Tongue (tissue), 2 donors: Measurements from ENCODE around the gene BCCIP. TPM values are rescaled to one million over a fixed set of nuclear protein-coding genes. Genes with fewer than 3 reads are reported as not detected.

Experiments
- DNase-seq: peaks from one replicate; pipeline ENCODE4 v3.0.0-alpha.2; 2015
- total RNA-seq: library from RNA; depleted of rRNA; stranded (reverse); fragments of >200 nt; gene quantifications from one replicate; pipeline ENCODE4 v1.2.3, GENCODE V29; 2014

BCCIP gene
- total RNA-seq, 1 donor from 2014 or later: 49.6 TPM

GRCh38 chr10:125797994-125798662 lies 25.2 kb upstream of the BCCIP start:
- no peak for DNase-seq

DNA sequence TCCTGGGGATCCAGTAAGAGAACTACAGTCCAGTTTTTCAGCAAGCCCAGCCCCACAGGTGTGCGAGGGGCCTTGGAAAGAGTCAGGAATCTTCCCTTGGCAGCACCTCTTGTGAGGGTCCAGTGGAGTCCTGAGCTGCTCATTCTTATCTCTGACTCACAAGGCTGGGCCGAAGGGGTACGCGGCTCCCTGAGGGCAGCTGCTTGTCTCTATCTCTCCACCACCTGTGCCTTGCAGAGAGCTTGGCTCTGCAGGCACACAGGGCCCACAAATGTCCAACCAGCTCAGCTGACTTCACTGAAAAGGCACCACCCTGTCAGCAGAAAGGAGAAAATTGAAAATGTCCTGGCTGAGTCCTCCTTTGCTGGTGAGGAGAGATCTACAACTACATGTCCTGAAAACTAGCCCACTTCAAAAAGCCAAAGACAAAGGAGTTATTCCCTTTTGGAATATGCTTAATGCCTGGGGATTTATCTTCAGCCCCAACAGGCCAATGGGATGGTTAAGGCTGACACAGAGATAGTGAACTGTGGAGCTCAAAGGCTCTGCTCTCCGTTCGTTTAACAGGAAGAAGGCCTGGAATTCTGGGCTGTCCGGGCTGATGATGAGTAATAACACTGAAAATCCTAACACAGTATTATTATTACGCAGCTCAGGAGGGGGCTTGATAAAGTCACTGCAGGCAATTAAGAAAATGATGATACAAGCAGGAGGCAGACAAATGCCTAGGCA lies 23.7 kb upstream of the BCCIP start:
- DNase-seq: no peak

DNA sequence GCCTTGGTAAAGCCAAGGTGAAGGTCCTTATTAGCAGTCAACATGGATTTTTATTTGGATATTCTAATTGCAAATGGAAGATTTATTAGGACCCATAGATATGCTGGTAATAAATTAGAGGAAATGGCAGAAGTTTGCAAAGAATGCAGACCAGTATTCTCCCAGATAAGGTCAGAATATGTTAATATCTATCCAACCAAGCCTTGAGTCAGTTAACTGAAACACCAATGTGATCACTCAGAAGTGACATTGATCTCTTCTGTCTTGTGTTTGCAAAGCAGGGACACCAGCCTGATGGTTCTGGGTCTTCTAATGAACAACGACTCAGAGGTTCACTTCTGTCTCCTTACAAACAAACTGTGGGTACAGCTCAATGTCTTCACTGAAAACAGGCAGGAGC lies 21.8 kb upstream of the BCCIP start:
- DNase-seq: no peak

- no peak for DNase-seq
Observed at GRCh38 chr10:125802131-125802530, 21.2 kb upstream of the BCCIP start.

DNA sequence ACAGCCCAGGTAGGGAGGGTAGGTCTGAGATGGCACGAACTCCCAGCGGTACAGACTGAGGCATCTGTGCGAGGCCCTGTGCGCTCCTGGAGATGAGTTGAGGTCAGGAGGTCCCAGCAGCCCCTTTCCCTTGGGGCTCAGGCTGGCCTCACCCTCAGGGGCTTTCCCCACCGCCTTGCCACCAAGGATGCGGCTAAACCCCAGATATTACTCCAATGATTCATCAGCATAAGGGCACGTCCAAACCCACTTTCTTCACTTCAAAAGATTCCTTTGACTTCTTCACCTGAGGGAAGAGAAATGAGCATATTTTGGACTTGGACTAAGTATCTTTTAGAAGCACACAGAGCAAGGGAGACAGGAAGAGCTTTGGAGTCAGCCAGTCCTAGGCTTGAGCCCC lies 20.6 kb upstream of the BCCIP start:
- DNase-seq: no peak

DNA sequence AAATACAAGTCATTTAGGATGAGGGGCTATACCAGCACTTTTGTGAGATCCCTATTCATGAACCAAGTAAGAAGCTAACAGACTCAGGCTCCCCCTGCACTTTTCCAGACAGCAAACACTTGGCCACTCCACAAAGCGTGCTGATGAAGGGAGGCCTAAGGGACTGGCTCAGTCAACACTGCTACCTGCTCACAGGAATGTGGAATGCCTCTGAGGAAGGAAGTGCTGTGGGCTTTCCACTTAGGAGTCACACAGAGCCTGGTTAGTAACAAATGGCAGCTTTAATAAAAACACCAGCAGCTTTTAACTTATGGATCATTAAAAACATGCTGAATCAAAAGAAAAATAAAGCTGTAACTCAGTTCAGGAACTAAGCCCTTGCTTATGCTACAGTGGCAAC lies 15.3 kb upstream of the BCCIP start:
- DNase-seq: no peak

GRCh38 chr10:125811251-125811650 lies 12.1 kb upstream of the BCCIP start:
- no peak for DNase-seq

- DNase-seq: no peak
Observed at GRCh38 chr10:125812128-125812750, 11.1 kb upstream of the BCCIP start.

DNA sequence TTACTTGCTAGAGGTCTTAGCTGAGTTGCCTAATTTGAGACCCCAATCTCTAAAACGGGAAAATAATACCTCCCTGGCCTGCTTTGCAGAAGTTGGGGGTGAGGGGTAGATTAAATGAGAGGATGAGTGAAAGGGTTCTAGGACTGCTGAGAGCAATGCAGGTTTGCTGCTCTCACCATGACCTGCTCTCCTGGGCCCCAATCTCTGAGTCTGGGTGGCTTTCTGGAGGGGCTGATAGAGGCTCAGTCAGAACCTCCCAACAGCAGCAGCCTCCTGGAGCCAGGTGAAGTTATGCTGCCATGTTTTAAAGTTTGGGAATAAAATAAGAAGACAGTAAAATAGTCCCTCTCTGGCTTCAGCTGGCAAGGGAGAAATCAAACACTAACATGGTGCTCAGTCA lies 7.6 kb upstream of the BCCIP start:
- no peak for DNase-seq

DNA sequence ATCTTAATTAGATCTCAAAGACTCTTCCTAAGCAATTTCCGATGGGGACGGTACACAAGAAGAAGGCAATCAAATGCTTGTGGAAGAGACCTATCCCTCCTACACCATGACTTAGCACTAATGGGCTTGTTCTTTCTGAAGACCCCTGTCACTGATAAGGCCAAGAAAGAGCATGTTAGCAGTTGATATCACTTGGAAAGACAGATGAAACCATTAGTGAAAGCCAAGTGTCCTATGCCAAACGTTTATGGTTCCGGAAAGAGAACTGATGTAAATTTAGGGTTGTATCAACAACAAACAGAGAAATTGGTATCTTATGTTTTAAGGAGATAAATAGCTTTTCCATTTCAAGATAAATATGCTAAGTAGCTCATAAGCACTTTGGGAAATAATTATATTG lies 6.8 kb upstream of the BCCIP start:
- DNase-seq: no peak

- no peak for DNase-seq
Observed at GRCh38 chr10:125817337-125817946, 5.9 kb upstream of the BCCIP start.

GRCh38 chr10:125820701-125821100 lies 2.6 kb upstream of the BCCIP start:
- no peak for DNase-seq

DNA sequence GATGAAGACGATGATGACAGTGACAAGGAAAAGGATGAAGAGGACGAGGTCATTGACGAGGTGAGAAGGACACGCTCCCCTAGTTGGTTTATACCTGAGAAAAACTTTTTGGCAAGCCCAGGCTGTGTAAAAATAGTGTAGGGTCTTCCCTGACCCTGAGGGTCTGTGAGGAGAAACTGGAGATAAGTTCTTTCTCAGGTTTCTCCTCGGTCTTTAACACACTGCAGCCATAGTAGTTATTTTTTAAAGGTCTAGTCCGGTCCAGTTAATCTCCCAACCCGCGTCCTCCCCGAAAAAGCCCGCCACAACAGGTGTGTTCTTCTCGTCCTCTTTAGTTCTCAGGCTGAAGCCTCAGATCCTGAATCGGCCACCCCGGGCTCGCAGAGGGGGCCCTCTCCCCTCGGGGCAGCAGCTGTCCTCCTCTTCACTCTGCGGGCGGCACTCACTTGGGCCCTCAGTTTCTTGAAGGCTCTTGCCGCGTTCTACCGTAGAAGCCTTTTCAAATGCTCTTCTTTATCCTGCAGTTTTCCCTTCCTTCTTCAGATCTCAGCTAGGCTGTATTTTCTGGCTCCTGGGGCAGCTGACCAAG lies 411 bp downstream of the BCCIP start:
- peak; percentile 44 for DNase-seq

DNA sequence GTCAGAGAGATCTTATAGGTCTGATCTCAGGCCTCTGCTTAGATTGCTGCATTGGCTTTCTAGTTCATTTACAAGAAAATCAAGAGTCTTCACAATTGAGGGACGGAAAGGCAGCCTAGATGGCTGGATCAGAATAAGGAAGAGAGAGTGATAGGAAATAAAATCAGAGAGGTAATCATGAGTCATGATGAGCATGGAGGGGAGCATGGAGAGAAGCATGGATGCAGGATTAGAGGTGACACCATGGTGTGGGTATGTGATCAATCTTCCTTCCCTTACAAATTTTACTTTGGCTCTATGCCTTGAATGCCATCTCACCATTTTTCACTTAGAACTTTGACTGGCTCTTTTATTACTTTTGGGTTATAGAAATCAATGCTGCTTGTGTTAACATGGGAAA lies 1.4 kb downstream of the BCCIP start:
- DNase-seq: no peak

GRCh38 chr10:125827133-125827532 lies 3.8 kb downstream of the BCCIP start:
- DNase-seq: no peak

- no peak for DNase-seq
Observed at GRCh38 chr10:125828311-125828710, 5.0 kb downstream of the BCCIP start.

- peak; percentile 43 for DNase-seq
Observed at GRCh38 chr10:125836746-125837145, 13.4 kb downstream of the BCCIP start.

GRCh38 chr10:125838802-125839575 lies 15.6 kb downstream of the BCCIP start:
- peak; percentile 17 for DNase-seq

- no peak for DNase-seq
Observed at GRCh38 chr10:125840406-125840805, 17.1 kb downstream of the BCCIP start.

DNA sequence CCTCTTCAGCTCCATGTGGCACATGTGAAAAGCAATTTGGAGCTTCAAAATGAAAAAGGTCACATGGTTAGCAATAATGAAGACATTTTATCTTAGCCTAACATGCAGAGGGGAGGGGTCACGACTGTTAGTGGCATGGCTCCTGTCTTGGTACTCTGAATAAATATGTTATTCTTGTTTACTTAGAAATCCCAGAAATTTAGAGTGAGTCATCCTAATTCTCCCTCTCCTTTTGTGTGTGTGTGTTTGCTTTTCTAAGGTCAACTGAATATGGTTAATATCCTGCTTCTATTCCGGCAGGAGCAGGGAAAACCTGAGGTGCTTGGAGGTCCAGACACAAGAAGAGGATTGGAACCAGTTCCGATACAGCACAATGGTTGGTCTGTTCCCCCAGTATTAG lies 17.6 kb downstream of the BCCIP start:
- DNase-seq: no peak

GRCh38 chr10:125843603-125844329 lies 20.4 kb downstream of the BCCIP start:
- no peak for DNase-seq
